PFSK-1 (cell line): ENCODE data around the gene CACNA1D.

Source experiments
- FOXP2 ChIP-seq: optimal IDR thresholded peaks from 2 replicates; pipeline ENCODE3; 2011; ENCODE audit warnings: borderline replicate concordance, control low read depth, inconsistent platforms; ENCODE audit not compliant: insufficient read depth; ENCODE audit errors: extremely low read length, extremely low read depth
- POLR2AphosphoS5 ChIP-seq: IDR thresholded peaks from 2 replicates; pipeline ENCODE4 v1.6.1; 2012; ENCODE audit warnings: low read depth, mild to moderate bottlenecking, control low read depth, low read length, moderate library complexity
- REST ChIP-seq, 2 experiments: IDR thresholded peaks; 2 replicates each; pipeline versions ENCODE4 v1.6.1 to v1.8.0; 2011 to 2012; ENCODE audit warnings: low read depth in 2 of 2, low read length in 2 of 2, control low read depth in 1 of 2, inconsistent platforms in 1 of 2, mild to moderate bottlenecking in 1 of 2, moderate library complexity in 1 of 2; ENCODE audit not compliant: insufficient read depth in 1 of 2
- SIN3A ChIP-seq: IDR thresholded peaks from 2 replicates; pipeline ENCODE4 v1.6.1; 2012; ENCODE audit warnings: mild to moderate bottlenecking, low read length, moderate library complexity, borderline replicate concordance; ENCODE audit not compliant: insufficient read depth
- TAF1 ChIP-seq: IDR thresholded peaks from 2 replicates; pipeline ENCODE4 v1.6.1; 2012; ENCODE audit warnings: low read length, control low read depth, borderline replicate concordance; ENCODE audit not compliant: insufficient read depth

CACNA1D gene

GRCh38 chr3:53792866-53793265 is 298.5 kb downstream of the CACNA1D start:
- TF ChIP-seq REST (IDR thresholded peaks at IDR 0.05; ENCODE audit: insufficient read depth in 1 of 2, low read depth in 2 of 2, low read length in 2 of 2) (no peak), FOXP2 (no peak), POLR2AphosphoS5 (no peak), SIN3A (no peak), TAF1 (no peak)

GRCh38 chr3:53794597-53794996 is 300.2 kb downstream of the CACNA1D start:
- no peak for TF ChIP-seq TAF1
- TF ChIP-seq POLR2AphosphoS5 = no peak
- no peak for TF ChIP-seq SIN3A
- no peak for TF ChIP-seq REST (IDR thresholded peaks at IDR 0.05; ENCODE audit: insufficient read depth in 1 of 2, low read depth in 2 of 2, low read length in 2 of 2)
- no peak for TF ChIP-seq FOXP2

GRCh38 chr3:53795176-53795575 is 300.8 kb downstream of the CACNA1D start:
- TF ChIP-seq TAF1 = no peak
- TF ChIP-seq FOXP2 = no peak
- TF ChIP-seq SIN3A = no peak
- no peak for TF ChIP-seq POLR2AphosphoS5
- TF ChIP-seq REST (IDR thresholded peaks at IDR 0.05; ENCODE audit: insufficient read depth in 1 of 2, low read depth in 2 of 2, low read length in 2 of 2) = no peak

- TF ChIP-seq TAF1 = no peak
- no peak for TF ChIP-seq POLR2AphosphoS5
- TF ChIP-seq REST (IDR thresholded peaks at IDR 0.05; ENCODE audit: insufficient read depth in 1 of 2, low read depth in 2 of 2, low read length in 2 of 2) = no peak
- no peak for TF ChIP-seq SIN3A
- TF ChIP-seq FOXP2 = no peak
These were observed 301.6 kb downstream of the CACNA1D start for GRCh38 chr3:53795789-53796560.

GRCh38 chr3:53798144-53798543 is 303.7 kb downstream of the CACNA1D start:
- TF ChIP-seq TAF1 (no peak), POLR2AphosphoS5 (no peak), FOXP2 (no peak), REST (IDR thresholded peaks at IDR 0.05; ENCODE audit: insufficient read depth in 1 of 2, low read depth in 2 of 2, low read length in 2 of 2) (no peak), SIN3A (no peak)
